Gastroesophageal sphincter (tissue), 4 donors: ENCODE measurements around the gene BORCS5. TPM values are rescaled to one million over a fixed set of nuclear protein-coding genes. Genes with fewer than 3 reads are reported as not detected.

Source experiments
- ATAC-seq: fragments of 150-250 bp; one replicate; pipeline ENCODE4 v1.9.1; 2016; ENCODE audit warnings: mild to moderate bottlenecking, moderate library complexity
- H3K27ac ChIP-seq, 4 donors: fragments of 200-600 bp; sonication (generic) in 3 of 4; 1 replicate in 3 of 4; 2 replicates in 1 of 4; pipeline ENCODE4 v1.5.1; 2016 to 2019
- H3K27me3 ChIP-seq: fragments of 200-600 bp; sonication (generic); one replicate; pipeline ENCODE4 v1.5.1; 2019
- H3K36me3 ChIP-seq, 2 donors: fragments of 200-600 bp; sonication (generic); one replicate each; pipeline ENCODE4 v1.5.1; 2019; ENCODE audit warnings: control low read depth in 1 of 2
- H3K4me1 ChIP-seq, 3 donors: fragments of 200-600 bp; sonication (generic); 1 replicate in 2 of 3; 2 replicates in 1 of 3; pipeline ENCODE4 v1.5.1; 2016 to 2019; ENCODE audit warnings: control low read depth in 2 of 3
- H3K4me3 ChIP-seq, 2 donors: fragments of 200-600 bp; sonication (generic); one replicate each; pipeline ENCODE4 v1.5.1; 2019; ENCODE audit warnings: mild to moderate bottlenecking in 1 of 2, moderate library complexity in 1 of 2
- H3K9me3 ChIP-seq, 3 donors: fragments of 200-600 bp; sonication (generic); one replicate each; pipeline ENCODE4 v1.5.1; 2017 to 2019; ENCODE audit warnings: control low read depth in 2 of 3
- EP300 ChIP-seq: sonication (generic); formaldehyde crosslinking; IDR thresholded peaks from one replicate; pipeline ENCODE4 v1.6.1; 2017; ENCODE audit warnings: antibody characterized with exemption, mild to moderate bottlenecking
- POLR2A ChIP-seq, 2 donors: fragments of 450-650 bp; IDR thresholded peaks; one replicate each; pipeline ENCODE4 v1.6.1; 2017; ENCODE audit warnings: antibody characterized with exemption in 2 of 2, mild to moderate bottlenecking in 2 of 2, moderate library complexity in 1 of 2
- POLR2AphosphoS5 ChIP-seq: sonication (generic); formaldehyde crosslinking; IDR thresholded peaks from one replicate; pipeline ENCODE4 v1.6.1; 2017; ENCODE audit warnings: antibody characterized with exemption
- WGBS, 2 donors: methylation state at CpG; one replicate each; pipeline ENCODE4 v1.1.5; 2018; ENCODE audit warnings: low coverage in 1 of 2; 5-methylcytosine and 5-hydroxymethylcytosine counted together
- total RNA-seq, 4 donors: library from RNA; depleted of rRNA; stranded (reverse); fragments of >200 nt; gene quantifications; one replicate each; pipeline ENCODE4 v1.1.0, GENCODE V29; 2016
- TF ChIP-seq, protein P1 (sequence below), 4 experiments: fragments of 200-600 bp in 2 of 4; fragments of 450-650 bp in 2 of 4; sonication (generic) in 1 of 4; IDR thresholded peaks; one replicate each; pipeline ENCODE4 v1.5.1; 2017 to 2019; ENCODE audit warnings: antibody characterized with exemption in 4 of 4, mild to moderate bottlenecking in 2 of 4, moderate library complexity in 2 of 4

The BORCS5 gene
- total RNA-seq, 4 donors from 2014 or later = 10.5 to 29.1 (median 19.0) TPM

- Histone ChIP-seq H3K4me1 (peaks cover 3 to 48% (median 4%) of the 10 kb centered on the region in 3 donors), H3K4me3 (no peak overlapping the region), H3K36me3 (no peaks in the 10 kb centered on the region), H3K9me3 (no peaks in the 10 kb centered on the region), H3K27ac (peak overlapping the region in 2 of 4 donors; percentile 56 to 76), H3K27me3 (no peaks in the 10 kb centered on the region)
- no peak for ATAC-seq
- TF ChIP-seq EP300 (no peak), POLR2AphosphoS5 (no peak), POLR2A (IDR thresholded peaks at IDR 0.05) (no peak)
- TF ChIP-seq, protein P1, sequence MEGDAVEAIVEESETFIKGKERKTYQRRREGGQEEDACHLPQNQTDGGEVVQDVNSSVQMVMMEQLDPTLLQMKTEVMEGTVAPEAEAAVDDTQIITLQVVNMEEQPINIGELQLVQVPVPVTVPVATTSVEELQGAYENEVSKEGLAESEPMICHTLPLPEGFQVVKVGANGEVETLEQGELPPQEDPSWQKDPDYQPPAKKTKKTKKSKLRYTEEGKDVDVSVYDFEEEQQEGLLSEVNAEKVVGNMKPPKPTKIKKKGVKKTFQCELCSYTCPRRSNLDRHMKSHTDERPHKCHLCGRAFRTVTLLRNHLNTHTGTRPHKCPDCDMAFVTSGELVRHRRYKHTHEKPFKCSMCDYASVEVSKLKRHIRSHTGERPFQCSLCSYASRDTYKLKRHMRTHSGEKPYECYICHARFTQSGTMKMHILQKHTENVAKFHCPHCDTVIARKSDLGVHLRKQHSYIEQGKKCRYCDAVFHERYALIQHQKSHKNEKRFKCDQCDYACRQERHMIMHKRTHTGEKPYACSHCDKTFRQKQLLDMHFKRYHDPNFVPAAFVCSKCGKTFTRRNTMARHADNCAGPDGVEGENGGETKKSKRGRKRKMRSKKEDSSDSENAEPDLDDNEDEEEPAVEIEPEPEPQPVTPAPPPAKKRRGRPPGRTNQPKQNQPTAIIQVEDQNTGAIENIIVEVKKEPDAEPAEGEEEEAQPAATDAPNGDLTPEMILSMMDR (IDR thresholded peaks at IDR 0.05) = no peak
- 86% methylated on average over 1 of the region's 1 CpG; no CpG with 5 or more reads in 1 of the 2 donors for WGBS, 2 donors
These were observed 42.3 kb downstream of the BORCS5 start for GRCh38 chr12:12399161-12399560.

- no peak for ATAC-seq
- H3K36me3 ChIP-seq = no peaks in the 10 kb centered on the region
- no peaks in the 10 kb centered on the region for H3K9me3 ChIP-seq
- 76 to 77% methylated on average over 4 of the region's 4 CpGs for WGBS, 2 donors
- peaks cover 3 to 52% (median 4%) of the 10 kb centered on the region in 3 donors for H3K4me1 ChIP-seq
- H3K27ac ChIP-seq = peak overlapping the region in 3 of 4 donors; percentile 32 to 76 (median 56)
- TF ChIP-seq EP300 (no peak), POLR2A (IDR thresholded peaks at IDR 0.05) (no peak), POLR2AphosphoS5 (no peak)
- TF ChIP-seq, protein P1 (IDR thresholded peaks at IDR 0.05) = no peak
- no peak overlapping the region for H3K4me3 ChIP-seq
- H3K27me3 ChIP-seq = no peaks in the 10 kb centered on the region
These were observed 43.0 kb downstream of the BORCS5 start for GRCh38 chr12:12399776-12400305.

GRCh38 chr12:12400793-12401192 lies 43.9 kb downstream of the BORCS5 start:
- 96 to 100% methylated on average over 3 of the region's 3 CpGs for WGBS, 2 donors
- ATAC-seq = no peak
- peaks cover 5 to 60% (median 5%) of the 10 kb centered on the region in 3 donors for H3K4me1 ChIP-seq
- no peak for TF ChIP-seq EP300
- no peak for TF ChIP-seq POLR2AphosphoS5
- TF ChIP-seq, protein P1 (IDR thresholded peaks at IDR 0.05) = no peak
- no peak for TF ChIP-seq POLR2A (IDR thresholded peaks at IDR 0.05)
- H3K27ac ChIP-seq = no peak overlapping the region
- H3K36me3 ChIP-seq = no peaks in the 10 kb centered on the region
- no peaks in the 10 kb centered on the region for H3K9me3 ChIP-seq
- H3K4me3 ChIP-seq = no peak overlapping the region
- no peaks in the 10 kb centered on the region for H3K27me3 ChIP-seq

GRCh38 chr12:12403264-12404248 lies 46.7 kb downstream of the BORCS5 start:
- no peaks in the 10 kb centered on the region for H3K36me3 ChIP-seq
- H3K9me3 ChIP-seq = no peaks in the 10 kb centered on the region
- TF ChIP-seq, protein P1 (IDR thresholded peaks at IDR 0.05) = no peak
- TF ChIP-seq POLR2A (IDR thresholded peaks at IDR 0.05) (no peak), POLR2AphosphoS5 (no peak), EP300 (no peak)
- peaks cover 5 to 60% (median 7%) of the 10 kb centered on the region in 3 donors for H3K4me1 ChIP-seq
- no peak for ATAC-seq
- H3K4me3 ChIP-seq = no peak overlapping the region
- no peaks in the 10 kb centered on the region for H3K27me3 ChIP-seq
- H3K27ac ChIP-seq = peak overlapping the region in 3 of 4 donors; percentile 28 to 61 (median 49)
- WGBS, 2 donors = 65 to 89% methylated on average over 6 to 8 of the region's 9 CpGs
